ENCODE data around the gene PLXNC1. TPM values are rescaled to one million over a fixed set of nuclear protein-coding genes. Genes with fewer than 3 reads are reported as not detected.

The PLXNC1 gene
- total and polyA plus RNA-seq, 9 of the 15 experiments (the other 6 are each of a cell fraction or from before 2014, with no cell fraction given), result 0.08 to 0.87 (median 0.28) TPM

GRCh38 chr12:94264736-94265485, 116.5 kb downstream of the PLXNC1 start:
- 41% methylated on average over 19 of the region's 19 CpGs for WGBS (ENCODE audit: insufficient coverage, low coverage, missing lambda C conversion rate)
- H3K4me1 ChIP-seq (replicated peaks in 1 of 2; ENCODE audit: control insufficient read depth in 2 of 2, insufficient read depth in 2 of 2, low read length in 2 of 2), result peaks cover 10 to 11% of the 10 kb centered on the region in 2 experiments; a peak in 4 of 5 replicates

More at GRCh38 chr12:94264736-94265485, 116.5 kb downstream of the PLXNC1 start:
- ChIA-PET CTCF (ENCODE audit: low intra/inter-chr PET ratio) (no interaction called here), POLR2A (no interaction called here)
- ATAC-seq (no peak), FAIRE-seq (no peak), DNase-seq (ENCODE audit: extremely low read depth in 1 of 4, low spot score in 3 of 4) (no peak)
- TF ChIP-seq MYBL2 (IDR thresholded peaks at IDR 0.05; ENCODE audit: low read depth) (no peak), MYBL2 (CRISPR knock-in tag; IDR thresholded peaks at IDR 0.05; ENCODE audit: borderline replicate concordance) (no peak), SRSF7 (optimal IDR thresholded peaks at IDR 0.05; ENCODE audit: low read depth, low read length) (no peak), FOXO4 (CRISPR knock-in tag; IDR thresholded peaks at IDR 0.05) (no peak), RBM34 (IDR thresholded peaks at IDR 0.05; ENCODE audit: borderline replicate concordance, insufficient read depth, low read length) (no peak), CHCHD3 (CRISPR knock-in tag; IDR thresholded peaks at IDR 0.05) (no peak), ZKSCAN8 (CRISPR knock-in tag; IDR thresholded peaks at IDR 0.05) (no peak), PML (IDR thresholded peaks at IDR 0.05; ENCODE audit: low read length) (no peak), NCOA1 (IDR thresholded peaks at IDR 0.05; ENCODE audit: low read depth) (no peak), WHSC1 (IDR thresholded peaks at IDR 0.05; ENCODE audit: low read length) (no peak), SP2 (IDR thresholded peaks at IDR 0.05; ENCODE audit: extremely low read depth, low read depth, low read length, poor library complexity, severe bottlenecking) (no peak), ZNF57 (CRISPR knock-in tag; IDR thresholded peaks at IDR 0.05) (no peak), ZNF76 (CRISPR knock-in tag; IDR thresholded peaks at IDR 0.05; ENCODE audit: borderline replicate concordance) (no peak), ZNF644 (tag; IDR thresholded peaks at IDR 0.05; ENCODE audit: low read depth) (no peak), ZBTB34 (CRISPR knock-in tag; IDR thresholded peaks at IDR 0.05) (no peak), ELF4 (CRISPR knock-in tag; IDR thresholded peaks at IDR 0.05) (no peak), ZNF274 (IDR thresholded peaks at IDR 0.05; ENCODE audit: borderline replicate concordance, low read depth, low read length) (no peak), ZZZ3 (IDR thresholded peaks at IDR 0.05) (no peak)
- no peak overlapping the region for H2AFZ ChIP-seq (ENCODE audit: low read depth, low read length)
- BruUV-seq (replicated peaks), result no TSS peak
- H3K9me3 ChIP-seq (replicated peaks; ENCODE audit: control insufficient read depth, insufficient read depth, low read depth, low read length), result no peaks in the 10 kb centered on the region
- no peaks in the 10 kb centered on the region for H4K20me1 ChIP-seq (replicated peaks; ENCODE audit: control insufficient read depth, insufficient read depth, low read length)
- intact Hi-C loops (cut with micrococcal nuclease), result no loop called here
- H3K79me2 ChIP-seq (ENCODE audit: control insufficient read depth, insufficient read depth, low read length), result no peaks in the 10 kb centered on the region
- H3K36me3 ChIP-seq (ENCODE audit: control insufficient read depth, insufficient read depth, low read length), result no peaks in the 10 kb centered on the region
- H3K27ac ChIP-seq (ENCODE audit: extremely low read depth, low read depth, low read length), result no peak overlapping the region
- no peak overlapping the region for H3K9ac ChIP-seq (ENCODE audit: insufficient read depth in 1 of 2, low read depth in 2 of 2, low read length in 2 of 2)
- H3K27me3 ChIP-seq (ENCODE audit: control insufficient read depth in 2 of 2, insufficient read depth in 2 of 2, low read length in 2 of 2), result peaks cover 30 to 49% of the 10 kb centered on the region in 2 experiments
- H3K4me2 ChIP-seq (ENCODE audit: insufficient read depth, low read length), result no peak overlapping the region
- in situ Hi-C loops (cut with MboI), result no loop called here
- H3K9me1 ChIP-seq (ENCODE audit: control insufficient read depth, insufficient read depth, low read length), result no peaks in the 10 kb centered on the region
- no peak overlapping the region for H3K4me3 ChIP-seq

All from K562 (cell line).